ENCODE measurements around the gene MFSD12. TPM values are rescaled to one million over a fixed set of nuclear protein-coding genes. Genes with fewer than 3 reads are reported as not detected.
A peak's percentile ranks its signal among the peaks of the same experiment; 100 is the strongest.

Gene MFSD12
- total RNA-seq, 4 donors from 2014 or later: 22.1 to 94.1 (median 42.2) TPM

GRCh38 chr19:3515891-3516422 lies 41.4 kb downstream of the MFSD12 start:
- 65 to 78% methylated on average over 5 to 13 of the region's 15 CpGs for WGBS, 2 donors (ENCODE audit: low coverage in 1 of 2)
- H3K27ac ChIP-seq: no peak overlapping the region
- no peak for ATAC-seq

DNA sequence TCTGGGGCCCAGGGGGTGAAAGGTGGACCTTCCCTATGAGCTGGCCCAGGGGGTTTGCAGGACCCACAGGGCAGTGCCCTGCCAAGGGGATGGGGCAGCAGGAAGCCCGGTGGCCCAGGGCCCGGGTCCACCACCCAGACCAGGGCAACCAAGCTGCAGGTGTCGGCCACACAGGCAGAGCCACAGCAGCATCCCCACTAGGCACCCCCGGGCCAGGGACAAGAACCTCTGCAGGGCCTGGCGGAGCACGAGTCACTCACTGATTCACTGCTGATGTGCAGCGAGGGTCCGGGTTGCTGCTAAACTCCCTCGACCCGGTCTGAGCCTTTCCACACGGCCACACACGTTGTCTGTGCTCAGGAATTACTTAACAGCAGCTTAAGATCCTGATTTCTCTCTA lies 42.5 kb downstream of the MFSD12 start:
- Histone ChIP-seq H3K27me3 (no peaks in the 10 kb centered on the region), H3K9me3 (no peaks in the 10 kb centered on the region), H3K36me3 (peaks cover 0 to 38% of the 10 kb centered on the region in 2 donors), H3K27ac (no peak overlapping the region), H3K4me3 (no peak overlapping the region), H3K4me1 (peaks cover 0 to 77% (median 0%) of the 10 kb centered on the region in 3 donors)
- 80% methylated on average over 3 of the region's 12 CpGs; no CpG with 5 or more reads in 1 of the 2 donors for WGBS, 2 donors (ENCODE audit: low coverage in 1 of 2)
- no peak for TF ChIP-seq POLR2AphosphoS5 (IDR thresholded peaks at IDR 0.05)
- TF ChIP-seq, protein P1, sequence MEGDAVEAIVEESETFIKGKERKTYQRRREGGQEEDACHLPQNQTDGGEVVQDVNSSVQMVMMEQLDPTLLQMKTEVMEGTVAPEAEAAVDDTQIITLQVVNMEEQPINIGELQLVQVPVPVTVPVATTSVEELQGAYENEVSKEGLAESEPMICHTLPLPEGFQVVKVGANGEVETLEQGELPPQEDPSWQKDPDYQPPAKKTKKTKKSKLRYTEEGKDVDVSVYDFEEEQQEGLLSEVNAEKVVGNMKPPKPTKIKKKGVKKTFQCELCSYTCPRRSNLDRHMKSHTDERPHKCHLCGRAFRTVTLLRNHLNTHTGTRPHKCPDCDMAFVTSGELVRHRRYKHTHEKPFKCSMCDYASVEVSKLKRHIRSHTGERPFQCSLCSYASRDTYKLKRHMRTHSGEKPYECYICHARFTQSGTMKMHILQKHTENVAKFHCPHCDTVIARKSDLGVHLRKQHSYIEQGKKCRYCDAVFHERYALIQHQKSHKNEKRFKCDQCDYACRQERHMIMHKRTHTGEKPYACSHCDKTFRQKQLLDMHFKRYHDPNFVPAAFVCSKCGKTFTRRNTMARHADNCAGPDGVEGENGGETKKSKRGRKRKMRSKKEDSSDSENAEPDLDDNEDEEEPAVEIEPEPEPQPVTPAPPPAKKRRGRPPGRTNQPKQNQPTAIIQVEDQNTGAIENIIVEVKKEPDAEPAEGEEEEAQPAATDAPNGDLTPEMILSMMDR (IDR thresholded peaks at IDR 0.05): no peak
- no peak for TF ChIP-seq POLR2A (IDR thresholded peaks at IDR 0.05)
- TF ChIP-seq EP300 (IDR thresholded peaks at IDR 0.05): no peak
- no peak for ATAC-seq

More at GRCh38 chr19:3515891-3516422, 41.4 kb downstream of the MFSD12 start:
- Histone ChIP-seq H3K4me1 (peaks cover 0 to 75% (median 0%) of the 10 kb centered on the region in 3 donors), H3K27me3 (no peaks in the 10 kb centered on the region), H3K4me3 (no peak overlapping the region), H3K9me3 (no peaks in the 10 kb centered on the region), H3K36me3 (peaks cover 0 to 38% of the 10 kb centered on the region in 2 donors)
- no peak for TF ChIP-seq EP300 (IDR thresholded peaks at IDR 0.05)
- TF ChIP-seq POLR2AphosphoS5 (IDR thresholded peaks at IDR 0.05): no peak
- no peak for TF ChIP-seq POLR2A (IDR thresholded peaks at IDR 0.05)
- TF ChIP-seq, protein P1 (IDR thresholded peaks at IDR 0.05): no peak

DNA sequence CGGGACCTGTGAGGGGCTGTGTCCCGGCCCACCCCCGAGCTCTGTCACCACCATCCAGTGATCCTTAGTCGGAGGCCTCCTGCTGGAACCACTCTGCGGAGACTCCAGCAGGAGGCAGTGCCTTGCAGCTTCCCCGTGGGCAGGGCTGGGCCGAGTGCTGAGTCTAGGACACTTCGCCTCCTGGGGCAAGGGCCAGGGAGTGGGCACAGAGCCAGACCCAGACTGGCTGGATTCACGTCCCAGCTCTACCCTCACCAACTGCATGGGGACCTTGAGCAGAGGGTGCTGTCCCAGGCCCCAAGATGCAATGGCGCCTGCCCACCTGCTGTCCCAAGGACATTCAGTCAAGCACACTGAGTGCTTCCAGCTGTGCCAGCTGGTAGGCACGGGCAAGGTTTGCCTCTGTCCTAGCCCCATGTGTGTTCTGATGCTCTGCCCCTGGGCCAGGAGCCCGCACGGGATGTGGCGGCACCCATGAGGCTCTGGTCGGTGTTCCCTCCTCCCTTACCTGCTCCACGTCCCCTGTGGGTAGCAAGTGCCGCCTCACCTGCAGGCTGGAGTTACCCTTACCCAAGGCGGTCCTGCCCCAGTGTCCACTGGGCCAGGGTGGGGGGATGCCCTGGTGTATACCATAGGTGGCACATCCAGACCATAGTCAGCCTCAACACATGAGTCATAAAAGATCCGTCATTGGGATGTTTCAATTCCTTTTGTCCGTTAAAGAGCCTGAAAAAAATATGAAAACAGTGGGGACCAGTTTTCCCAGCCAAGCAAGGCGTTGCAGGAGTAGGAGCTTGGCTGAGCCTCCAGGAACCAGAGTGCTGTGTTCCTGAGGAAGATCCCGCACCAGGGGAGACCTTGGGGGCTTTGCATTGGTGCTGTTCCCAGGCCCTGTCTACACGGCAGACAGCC lies 43.9 kb downstream of the MFSD12 start:
- peak; percentile 14 for ATAC-seq
- Histone ChIP-seq H3K27me3 (no peaks in the 10 kb centered on the region), H3K27ac (no peak overlapping the region), H3K9me3 (no peaks in the 10 kb centered on the region), H3K36me3 (peaks cover 0 to 38% of the 10 kb centered on the region in 2 donors), H3K4me1 (peaks cover 0 to 81% (median 0%) of the 10 kb centered on the region in 3 donors), H3K4me3 (no peak overlapping the region)
- WGBS, 2 donors (ENCODE audit: low coverage in 1 of 2): 37 to 40% methylated on average over 1 to 4 of the region's 23 CpGs
- TF ChIP-seq POLR2A (IDR thresholded peaks at IDR 0.05) (no peak), POLR2AphosphoS5 (IDR thresholded peaks at IDR 0.05) (no peak)

- Histone ChIP-seq H3K27ac (no peak overlapping the region), H3K27me3 (no peaks in the 10 kb centered on the region), H3K4me3 (no peak overlapping the region), H3K36me3 (peaks cover 0 to 38% of the 10 kb centered on the region in 2 donors), H3K9me3 (no peaks in the 10 kb centered on the region), H3K4me1 (peaks cover 0 to 82% (median 2%) of the 10 kb centered on the region in 3 donors)
- no peak for ATAC-seq
- no peak for TF ChIP-seq EP300 (IDR thresholded peaks at IDR 0.05)
- TF ChIP-seq POLR2AphosphoS5 (IDR thresholded peaks at IDR 0.05): no peak
- TF ChIP-seq, protein P1 (IDR thresholded peaks at IDR 0.05): no peak
- no peak for TF ChIP-seq POLR2A (IDR thresholded peaks at IDR 0.05)
- 72% methylated on average over 3 of the region's 17 CpGs; no CpG with 5 or more reads in 1 of the 2 donors for WGBS, 2 donors (ENCODE audit: low coverage in 1 of 2)
Measured at GRCh38 chr19:3512562-3513228, 44.7 kb downstream of the MFSD12 start.

All from gastroesophageal sphincter (tissue), 4 donors.